ENCODE measurements around the gene WWC2.

The WWC2 gene

DNA sequence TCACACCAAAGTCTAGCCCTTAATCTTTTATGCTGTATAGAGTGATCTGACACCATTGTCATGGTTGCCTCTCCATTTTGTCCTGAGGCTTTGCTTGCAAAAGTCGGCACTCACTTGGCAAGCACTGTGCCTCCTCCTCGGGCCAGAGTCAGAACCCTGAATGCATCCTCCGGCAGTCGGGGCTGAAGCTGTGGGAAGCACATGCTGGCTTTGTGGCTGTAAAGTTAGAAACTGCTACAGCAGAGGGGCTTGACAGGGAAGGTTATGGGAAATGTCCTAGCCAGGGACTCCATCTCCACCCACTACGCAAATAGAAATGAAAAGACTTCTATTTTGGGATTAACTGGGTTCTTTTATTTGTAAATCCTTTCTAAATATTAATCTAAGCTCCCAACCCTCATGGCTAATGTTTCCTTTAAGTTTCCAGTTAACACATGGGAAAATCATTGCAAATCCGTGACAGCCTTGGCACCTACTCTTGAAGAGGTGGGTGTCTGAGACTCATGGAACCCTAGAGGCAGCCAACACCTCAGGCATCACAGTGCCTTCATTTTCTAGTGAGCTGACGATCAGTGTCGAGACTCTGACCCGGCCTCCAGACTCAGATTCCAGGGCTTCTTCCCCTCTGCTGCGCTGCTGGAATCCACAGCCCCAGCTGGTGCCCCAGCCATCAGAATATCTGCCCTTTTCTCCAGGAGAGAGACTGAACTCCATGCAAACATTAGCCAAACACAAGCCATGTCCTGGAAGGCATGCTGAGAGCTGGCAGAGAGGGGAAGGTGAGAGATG lies 231.1 kb downstream of the WWC2 start:
- no peak for DNase-seq (ENCODE audit: low read depth in 3 of 3)

DNA sequence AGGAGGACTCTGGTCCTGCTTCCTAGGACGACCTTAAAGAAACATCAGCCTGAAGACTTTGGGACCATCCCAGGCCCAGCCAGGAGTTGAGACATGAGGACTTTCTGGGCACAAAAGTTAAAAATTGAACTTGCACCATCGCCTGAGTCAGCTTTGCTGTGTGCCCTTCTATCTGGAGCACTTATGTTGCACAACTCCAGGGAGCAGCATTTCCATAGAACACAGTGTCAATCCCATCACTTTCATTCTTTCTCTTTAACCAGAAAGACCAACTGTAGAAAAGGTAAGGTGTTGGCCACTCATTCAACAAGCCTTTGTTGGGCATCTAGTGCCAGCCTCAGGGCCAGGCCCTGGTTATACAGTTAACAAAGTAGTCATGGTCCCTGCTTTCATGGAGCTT lies 231.8 kb downstream of the WWC2 start:
- no peak for DNase-seq (ENCODE audit: low read depth in 3 of 3)

DNA sequence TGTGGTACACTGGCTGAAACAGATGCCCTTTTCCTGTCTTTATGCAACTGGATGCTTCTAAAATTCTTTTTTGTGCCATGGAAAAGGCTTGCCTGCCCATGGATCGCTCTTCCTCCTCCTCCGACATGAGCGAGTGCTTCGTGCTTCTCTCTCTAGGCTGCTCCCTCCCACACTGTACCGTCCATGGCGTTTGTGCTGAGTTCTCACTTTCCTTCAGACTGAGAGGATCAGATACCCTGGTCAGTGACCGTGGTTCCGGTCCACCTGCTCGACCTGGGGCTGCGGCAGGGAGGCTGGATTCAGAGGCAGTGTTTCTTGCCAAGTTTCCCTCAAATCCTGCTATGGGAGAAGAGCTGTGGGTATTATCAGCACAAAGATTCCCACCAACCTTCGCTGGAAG lies 233.4 kb downstream of the WWC2 start:
- no peak for DNase-seq (ENCODE audit: low read depth in 3 of 3)

DNA sequence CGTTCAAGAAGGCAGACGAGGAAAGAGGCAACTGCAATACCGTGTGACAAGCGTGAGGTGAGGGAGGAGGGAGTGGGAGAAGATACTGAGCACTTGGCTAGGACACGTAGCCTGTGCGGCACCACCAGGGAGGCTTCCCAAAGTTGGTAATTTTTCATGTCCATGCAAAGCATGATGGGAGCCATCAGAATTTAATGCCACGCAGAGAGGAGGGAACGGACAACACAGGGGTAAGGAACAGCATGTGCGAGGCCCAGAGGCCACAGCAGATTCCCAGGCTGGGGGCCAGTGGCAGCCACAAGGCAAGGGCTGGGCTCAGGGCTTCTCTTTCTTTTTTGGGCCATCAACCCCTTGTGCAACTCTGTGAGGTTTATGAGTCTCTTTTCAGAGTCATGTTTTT lies 234.1 kb downstream of the WWC2 start:
- no peak for DNase-seq (ENCODE audit: low read depth in 3 of 3)

DNA sequence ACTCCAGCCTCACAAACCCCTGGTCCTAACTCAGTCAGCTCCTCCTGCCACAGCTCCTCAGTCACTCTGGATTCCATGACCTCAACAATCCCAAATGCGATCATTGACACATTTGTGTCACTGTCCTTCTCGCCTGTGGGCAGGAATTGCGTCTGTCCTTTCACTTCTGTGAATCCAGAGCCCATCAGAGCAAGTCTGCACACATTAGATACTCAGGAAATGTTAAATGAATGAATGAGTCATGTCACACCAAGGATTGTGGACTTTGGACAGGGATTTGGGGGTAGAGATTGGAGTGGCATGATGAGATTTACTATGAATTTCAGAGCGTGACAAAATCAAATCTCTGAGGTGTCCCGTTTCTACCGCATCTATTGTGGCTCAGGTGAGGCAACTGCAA lies 234.9 kb downstream of the WWC2 start:
- DNase-seq (ENCODE audit: low read depth in 3 of 3) = no peak

DNA sequence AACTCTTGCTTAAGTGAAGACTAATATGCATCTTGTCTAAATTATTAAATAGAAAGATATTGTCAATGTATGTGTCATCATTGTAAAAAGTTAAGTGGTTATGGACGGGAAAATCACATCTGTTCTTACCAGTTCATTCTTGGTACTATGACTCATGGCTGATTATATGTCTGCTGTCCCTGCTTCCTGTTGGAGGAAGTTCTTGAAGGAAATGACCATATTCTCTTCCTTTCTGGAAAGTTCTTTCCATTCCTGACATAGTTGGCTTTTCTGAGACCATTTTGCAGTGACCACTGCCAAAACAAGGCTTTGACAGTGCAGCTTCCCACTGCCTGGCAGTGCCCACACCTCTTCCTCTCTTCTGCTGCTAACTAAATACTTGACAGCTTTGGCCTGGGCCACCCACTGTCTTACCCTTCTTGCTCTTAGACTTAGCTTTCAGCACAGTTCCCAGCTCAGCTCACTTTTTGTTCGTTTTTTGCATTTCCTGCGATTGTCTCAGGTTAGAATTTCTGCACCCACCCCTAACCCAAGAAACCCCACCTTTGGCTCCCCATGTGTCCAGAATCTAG lies 236.4 kb downstream of the WWC2 start:
- no peak for DNase-seq (ENCODE audit: low read depth in 3 of 3)

DNA sequence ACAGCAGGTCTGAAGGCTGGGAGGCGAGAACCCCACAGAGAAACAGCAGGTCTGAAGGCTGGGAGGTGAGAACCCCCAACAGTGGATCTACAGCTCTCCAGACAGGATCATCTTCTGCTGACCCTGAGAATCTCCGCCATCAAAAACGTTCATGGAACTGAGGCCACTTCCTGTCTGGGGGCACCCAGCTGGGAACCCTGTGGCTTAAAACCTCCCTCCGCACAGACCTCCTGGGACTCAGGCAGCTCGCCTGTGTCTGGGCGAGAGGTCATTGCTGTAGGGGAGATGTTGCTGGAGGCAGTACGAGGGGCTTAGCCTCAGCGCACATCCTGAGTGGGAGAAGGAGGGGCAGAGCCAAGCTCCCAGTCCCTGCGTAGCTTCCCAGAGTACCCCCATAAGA lies 238.3 kb downstream of the WWC2 start:
- DNase-seq (ENCODE audit: low read depth in 3 of 3) = no peak

DNA sequence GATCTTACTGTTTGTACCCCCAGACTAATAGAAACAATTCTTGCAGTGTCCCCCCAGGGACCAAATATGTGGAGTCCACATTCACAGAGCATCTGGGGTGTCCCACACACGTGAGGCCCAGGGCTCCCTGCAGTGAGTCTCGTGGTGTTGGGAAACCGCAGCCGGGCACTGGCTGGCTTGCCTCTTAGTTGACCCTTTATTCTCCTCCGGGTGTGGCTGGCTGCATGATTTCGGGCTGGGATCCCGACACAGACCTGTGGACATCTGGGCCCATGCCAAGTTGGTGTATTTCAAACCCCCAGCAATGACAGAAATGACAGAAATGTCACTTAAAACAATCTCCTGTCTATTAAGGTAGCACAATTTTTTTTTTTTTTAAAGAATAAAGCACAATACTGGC lies 238.8 kb downstream of the WWC2 start:
- DNase-seq (ENCODE audit: low read depth in 3 of 3) = no peak

DNA sequence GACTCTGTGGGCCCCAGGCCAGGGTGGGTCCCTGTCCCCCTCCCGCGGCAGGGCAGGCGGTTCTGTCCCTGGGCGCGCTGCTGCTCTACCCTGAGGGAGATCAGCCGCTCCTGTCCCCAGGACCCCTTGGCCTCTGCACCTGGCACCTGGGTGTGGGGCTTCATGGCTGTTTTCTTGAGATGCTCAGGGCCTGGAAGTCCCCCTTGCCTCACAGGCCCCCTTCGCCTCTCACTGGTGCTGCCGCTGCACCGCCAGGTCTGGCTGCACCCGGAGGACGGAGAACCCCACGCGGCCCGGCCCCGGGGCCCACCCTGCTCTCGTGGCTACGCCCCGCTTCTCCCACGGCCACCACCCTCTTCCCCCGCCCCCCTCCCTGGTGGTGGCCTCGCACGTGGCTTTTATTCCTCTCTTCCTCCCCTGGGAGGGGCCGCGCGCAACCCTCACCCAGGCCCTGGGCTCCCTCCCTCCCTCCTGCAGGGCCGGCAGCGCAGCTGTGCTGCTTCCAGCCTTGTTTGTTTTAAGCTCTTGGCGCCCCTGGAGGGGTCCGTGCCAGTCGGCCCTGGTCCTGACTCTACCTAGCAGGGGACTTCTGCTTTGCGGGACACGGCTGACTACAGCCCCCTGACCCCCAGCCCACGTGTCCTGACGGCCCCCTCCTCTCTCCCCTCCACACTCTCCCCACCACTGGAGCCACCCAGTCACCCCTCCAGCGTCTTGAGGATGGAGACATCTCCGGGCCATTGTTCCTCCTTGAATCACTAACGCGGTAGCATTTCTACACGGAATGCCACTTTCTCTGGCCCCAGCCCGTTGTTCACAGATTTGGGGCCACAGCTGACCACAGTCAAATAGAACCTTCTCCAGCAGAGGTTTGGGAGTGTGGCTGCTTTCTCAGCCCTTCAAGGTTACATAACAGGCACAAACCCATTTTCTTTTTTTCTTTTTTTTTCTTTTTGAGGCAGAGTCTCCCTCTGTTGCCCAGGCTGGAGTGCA lies 243.8 kb downstream of the WWC2 start:
- DNase-seq (ENCODE audit: low read depth in 3 of 3) = no peak

DNA sequence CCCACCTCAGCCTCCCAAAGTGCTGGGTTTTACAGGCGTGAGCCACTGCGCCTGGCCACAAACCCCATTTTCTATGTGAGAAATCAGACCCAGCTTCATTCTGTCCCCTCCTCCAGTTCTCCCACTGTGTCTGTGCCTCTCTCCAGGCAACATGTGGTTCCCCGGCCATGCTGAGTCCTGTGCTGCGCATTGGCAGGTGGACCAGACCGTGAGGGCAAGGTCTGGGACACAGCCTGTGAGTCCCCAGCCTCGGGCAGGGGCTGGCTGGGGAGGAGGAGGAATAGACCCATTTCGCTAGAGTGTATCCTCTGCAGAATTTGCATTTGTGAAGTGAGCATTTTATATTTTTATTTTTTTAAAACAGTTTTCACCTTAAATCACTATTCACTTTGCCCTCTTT lies 244.7 kb downstream of the WWC2 start:
- DNase-seq (ENCODE audit: low read depth in 3 of 3) = no peak

DNA sequence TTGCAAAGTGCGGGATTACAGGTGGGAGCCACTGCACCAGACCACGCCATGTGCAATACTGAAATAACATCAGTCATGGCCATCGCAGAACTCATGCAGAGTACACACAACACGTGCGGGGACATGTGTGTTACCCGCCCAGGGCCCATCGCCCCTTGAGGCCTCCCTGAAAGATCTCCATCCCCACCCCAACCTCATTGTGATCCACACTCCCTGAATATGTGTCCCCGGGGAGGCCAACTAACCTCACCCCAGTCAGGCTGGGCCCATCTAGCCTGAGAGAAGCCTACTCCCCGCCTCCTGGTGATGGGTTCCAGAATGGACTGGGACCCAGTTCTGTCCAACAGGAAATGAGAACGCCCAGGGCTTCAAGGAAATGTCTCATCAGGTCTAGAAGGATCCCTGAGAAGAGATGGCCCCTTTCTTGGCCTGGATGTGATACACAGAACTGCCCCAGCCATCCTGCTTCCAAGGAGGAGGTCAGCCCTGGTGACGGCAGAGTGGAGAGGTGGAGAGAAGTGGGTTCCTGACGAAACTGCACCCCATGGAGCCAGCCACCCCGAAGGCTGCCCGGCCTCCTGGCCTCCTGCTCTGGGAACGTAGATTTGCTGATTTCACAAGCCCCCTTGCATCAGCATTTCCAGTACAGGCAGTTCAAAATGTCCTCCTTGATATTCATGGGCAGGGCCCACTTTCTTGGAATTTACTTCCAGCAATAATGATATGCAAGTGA lies 245.6 kb downstream of the WWC2 start:
- no peak for DNase-seq (ENCODE audit: low read depth in 3 of 3)

DNA sequence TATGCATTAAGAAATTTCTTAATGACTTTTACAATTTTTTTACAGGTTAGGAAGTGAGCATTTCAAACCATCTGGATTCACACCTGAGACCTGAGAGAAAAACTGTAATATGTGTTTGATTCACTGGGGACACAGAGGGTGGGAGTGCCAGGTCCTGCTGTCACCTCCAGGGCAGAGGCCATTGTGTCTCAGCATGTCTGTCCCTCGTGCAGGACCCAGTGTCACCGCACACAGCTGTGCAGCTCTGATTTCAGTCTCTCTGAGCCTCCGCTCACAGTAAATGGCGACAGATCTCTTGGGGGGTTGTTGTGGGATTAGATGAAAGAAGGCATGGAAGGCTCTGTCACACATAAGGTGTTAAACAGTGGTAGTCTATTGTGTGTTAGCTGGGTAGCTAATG lies 246.2 kb downstream of the WWC2 start:
- DNase-seq (ENCODE audit: low read depth in 3 of 3) = no peak

DNA sequence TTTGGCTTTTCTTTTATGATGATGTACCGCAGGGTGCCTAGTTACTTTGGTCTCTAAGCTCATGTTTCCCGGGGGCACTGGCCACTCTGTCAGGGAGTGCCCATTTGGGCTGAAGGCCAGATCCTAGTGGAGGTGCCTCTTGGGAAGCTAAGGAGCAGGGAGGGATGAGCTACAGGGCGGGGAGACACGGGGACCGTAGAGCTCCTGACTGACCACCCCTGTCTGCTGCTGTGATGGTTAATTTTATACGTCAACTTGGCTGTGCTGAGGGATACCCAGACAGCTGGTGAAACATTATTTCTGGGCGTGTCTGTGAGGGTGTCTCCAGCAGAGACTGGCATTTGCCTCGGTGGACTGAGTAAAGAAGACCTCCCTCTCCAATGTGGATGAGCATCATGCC lies 248.1 kb downstream of the WWC2 start:
- no peak for DNase-seq (ENCODE audit: low read depth in 3 of 3)

DNA sequence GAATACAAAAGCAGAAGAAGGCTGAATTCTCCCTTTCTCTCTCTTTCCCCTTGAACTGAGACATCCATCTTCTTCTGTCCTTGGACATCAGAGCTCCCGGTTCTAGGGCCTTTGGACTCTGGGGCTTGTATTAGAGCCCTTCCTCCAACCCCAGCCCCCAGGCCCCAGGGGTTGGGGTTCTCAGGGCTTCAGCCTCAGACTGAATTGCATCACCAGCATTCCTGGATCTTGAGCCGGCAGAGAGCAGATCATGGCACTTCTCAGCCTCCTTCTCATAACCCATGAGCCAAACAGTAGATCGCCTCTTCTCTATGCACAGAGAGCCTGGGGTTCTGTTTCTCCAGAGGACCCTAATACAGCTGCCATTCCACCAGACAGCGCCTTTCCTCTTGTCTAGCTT lies 248.5 kb downstream of the WWC2 start:
- DNase-seq (ENCODE audit: low read depth in 3 of 3) = no peak

DNA sequence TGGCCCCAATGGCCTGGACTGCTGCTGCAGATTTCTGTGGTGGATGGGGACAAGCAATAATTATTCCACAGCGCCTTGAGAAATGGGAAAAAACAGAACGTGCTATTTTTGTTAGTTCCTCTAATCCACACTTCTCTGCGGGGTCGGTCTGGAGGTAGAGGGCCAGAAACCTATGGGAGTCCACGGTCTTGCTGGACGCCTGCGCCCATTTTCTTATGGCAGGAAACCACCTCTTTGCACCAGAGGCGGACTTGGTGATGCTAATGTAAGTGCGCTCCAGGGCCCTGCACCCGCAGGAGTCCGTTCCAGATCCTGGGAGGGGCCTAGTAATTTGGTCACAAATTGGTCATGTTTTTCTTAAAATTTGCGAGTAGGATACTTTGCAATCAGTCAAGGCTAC lies 249.1 kb downstream of the WWC2 start:
- no peak for DNase-seq (ENCODE audit: low read depth in 3 of 3)

DNA sequence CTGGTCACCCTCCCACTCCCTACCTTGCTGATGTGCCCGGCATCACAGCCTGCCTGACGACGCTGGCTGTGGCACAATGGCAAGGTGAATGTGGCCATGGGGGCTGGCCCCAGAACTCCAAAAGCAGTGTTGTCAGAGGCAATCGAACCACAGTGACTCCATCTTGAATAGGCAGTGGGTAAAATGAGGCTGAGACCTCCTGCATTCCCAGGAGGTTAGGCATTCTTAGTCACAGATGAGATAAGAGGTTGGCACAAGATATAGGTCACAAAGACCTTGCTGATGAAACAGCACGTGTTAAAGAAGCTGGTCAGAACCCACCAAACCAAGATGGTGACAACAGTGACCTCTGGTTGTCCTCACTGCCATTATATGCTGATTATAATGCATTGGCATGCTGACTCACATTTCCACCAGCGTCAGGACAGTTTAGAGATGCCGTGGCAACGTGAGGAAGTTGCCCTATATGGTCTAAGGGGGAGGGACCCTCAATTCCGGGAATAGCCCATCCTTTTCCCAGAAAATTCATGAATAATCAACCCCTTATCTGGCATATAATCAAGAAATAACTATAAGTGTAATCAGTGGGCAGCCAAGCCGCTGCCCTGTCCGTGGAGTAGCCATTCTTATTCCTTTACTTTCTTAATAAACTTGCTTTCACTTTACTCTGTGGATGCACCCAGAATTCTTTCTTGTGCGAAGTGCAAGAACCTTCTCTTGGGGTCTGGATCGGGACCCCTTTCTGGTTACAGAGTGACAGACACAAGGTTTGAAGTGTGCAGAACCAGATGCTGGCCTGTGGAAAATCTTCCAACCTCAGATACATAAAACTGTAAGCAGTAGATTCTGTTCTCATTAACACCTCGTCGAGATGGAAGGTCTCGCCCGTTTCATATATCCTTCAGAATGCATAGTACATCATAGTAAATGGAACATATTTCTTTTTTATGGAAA lies 249.9 kb downstream of the WWC2 start:
- peak in 2 of 3 experiments; percentile 7 to 33 for DNase-seq (ENCODE audit: low read depth in 3 of 3)

DNA sequence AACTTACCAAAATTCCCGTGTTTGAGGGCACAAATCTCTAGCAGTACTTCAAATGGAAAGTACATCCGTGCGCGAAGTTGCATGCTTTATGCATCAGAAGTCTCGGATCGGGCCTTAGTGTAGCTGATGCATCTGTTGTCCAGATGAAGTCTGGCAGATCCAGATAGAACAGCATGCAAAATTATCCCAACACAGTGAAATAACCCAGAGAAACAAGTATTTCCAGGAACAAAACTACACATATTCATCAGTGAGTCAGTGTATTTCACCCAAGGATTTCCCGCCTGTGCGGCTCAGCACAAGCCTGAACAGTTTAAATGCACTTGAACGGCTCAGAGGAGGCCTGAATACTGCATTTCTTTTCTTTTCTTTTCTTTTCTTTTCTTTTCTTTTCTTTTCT lies 250.6 kb downstream of the WWC2 start:
- DNase-seq (ENCODE audit: low read depth in 3 of 3) = no peak

DNA sequence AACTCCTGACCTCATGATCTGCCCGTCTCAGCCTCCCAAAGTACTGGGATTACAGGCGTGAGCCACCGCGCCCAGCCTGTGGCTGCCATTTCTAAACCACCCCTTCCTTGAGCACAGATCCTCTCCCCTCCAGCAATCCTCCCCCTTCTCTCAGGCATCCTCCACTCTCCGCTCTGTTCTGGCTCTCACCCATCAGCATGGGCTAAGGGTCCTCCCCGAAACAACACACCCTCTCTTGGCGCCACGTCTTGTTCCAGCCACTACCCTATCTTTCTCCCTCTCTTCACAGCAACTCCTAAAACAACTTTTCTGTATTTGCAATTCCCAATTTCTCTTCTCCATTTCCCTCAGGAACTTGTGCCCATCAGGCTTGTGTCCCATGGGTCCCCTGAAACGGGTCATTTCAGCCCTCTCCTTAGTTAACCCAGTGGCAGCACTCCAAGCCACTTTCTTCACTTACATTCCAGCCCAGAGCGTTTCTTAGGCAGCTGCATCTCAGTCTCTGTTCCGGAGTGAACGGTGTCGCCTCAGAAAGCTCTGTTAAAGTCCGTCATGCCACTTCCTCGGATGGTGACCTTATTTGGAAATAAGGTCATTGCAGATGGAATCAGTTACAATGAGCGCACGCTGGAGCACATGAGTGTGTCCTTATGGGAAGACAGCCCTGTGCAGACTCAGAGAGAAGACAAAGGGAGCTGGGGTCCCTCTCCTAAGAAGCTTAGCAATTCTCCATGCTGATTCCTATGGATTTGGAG lies 251.4 kb downstream of the WWC2 start:
- DNase-seq (ENCODE audit: low read depth in 3 of 3) = no peak

DNA sequence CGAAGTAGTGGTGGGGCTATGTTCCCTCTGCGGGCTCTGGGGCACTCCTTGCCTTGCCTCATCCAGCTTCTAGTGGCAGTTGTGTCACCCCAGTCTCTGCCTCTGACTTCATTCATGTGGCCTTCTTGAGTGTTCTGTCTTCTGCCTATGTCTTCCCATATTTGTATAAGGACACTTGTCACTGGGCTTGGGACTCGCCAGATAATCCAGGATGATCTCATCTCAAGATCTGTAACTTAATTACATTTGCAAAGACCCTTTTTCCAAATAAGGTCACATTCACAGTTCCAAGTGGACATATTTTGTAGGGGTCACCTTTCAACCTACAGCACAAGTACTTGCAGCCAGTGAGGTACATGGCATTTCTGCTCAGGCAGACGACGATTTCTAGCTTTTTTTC lies 253.5 kb downstream of the WWC2 start:
- no peak for DNase-seq (ENCODE audit: low read depth in 3 of 3)

DNA sequence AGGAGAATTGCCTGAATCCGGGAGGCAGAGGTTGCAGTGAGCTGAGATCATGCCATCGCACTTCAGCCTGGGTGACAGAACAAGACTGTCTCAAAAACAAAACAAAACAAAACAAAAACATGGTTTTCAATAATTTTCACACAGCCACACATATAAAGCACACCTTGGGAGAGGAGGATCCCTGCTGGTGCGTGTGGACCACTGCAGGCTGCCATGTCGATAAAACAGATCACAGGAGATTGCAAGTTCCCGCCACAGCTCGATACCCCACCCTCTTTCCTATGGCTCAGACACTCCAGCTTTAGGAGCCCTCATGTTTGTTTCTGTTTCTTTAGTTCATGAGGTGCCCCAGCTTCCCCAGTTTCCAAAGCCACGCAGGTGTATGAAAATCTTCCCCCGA lies 254.5 kb downstream of the WWC2 start:
- no peak for DNase-seq (ENCODE audit: low read depth in 3 of 3)

All from stimulated activated CD4-positive, alpha-beta T cell treated with anti-CD3 and anti-CD28 coated beads, TNF-alpha, amount 100 ng/mL, for 24 hours (primary cell).